H1 (cell line): ENCODE measurements around the gene FFAR2. TPM values are rescaled to one million over a fixed set of nuclear protein-coding genes. Genes with fewer than 3 reads are reported as not detected.

Experiments used
- SP1 ChIP-seq: IDR thresholded peaks from 2 replicates; pipeline ENCODE4 v1.6.1; 2011; ENCODE audit warnings: low read depth, low read length
- SP2 ChIP-seq: IDR thresholded peaks from 2 replicates; pipeline ENCODE4 v1.6.1; 2012; ENCODE audit warnings: mild to moderate bottlenecking, low read length, inconsistent platforms
- polyA plus RNA-seq, 7 experiments: library from polyadenylated mRNA; depleted of rRNA in 3 of 7; stranded (reverse) in 5 of 7; unstranded in 2 of 7; fragments of >200 nt in 5 of 7; fragments of 200-250 nt in 2 of 7; gene quantifications; 1 replicate in 5 of 7; 2 replicates in 1 of 7; 4 replicates in 1 of 7; pipeline versions ENCODE4 v1.2.1 to v1.2.3, GENCODE V29; 2011 to 2013; ENCODE audit warnings: missing spikeins in 2 of 7, mixed read lengths in 2 of 7
- total RNA-seq: library from RNA; stranded (reverse); fragmentation: NEBNext Ultra II Directional; extraction: Animal tissue kit (Norgen Biotek cat#: 25700); gene quantifications from 2 replicates; pipeline ENCODE4 v1.2.1, GENCODE V29; 2021

Gene FFAR2
- total and polyA plus RNA-seq, 2 of the 8 experiments (the other 6 are each of a cell fraction or from before 2014, with no cell fraction given), result not detected

DNA sequence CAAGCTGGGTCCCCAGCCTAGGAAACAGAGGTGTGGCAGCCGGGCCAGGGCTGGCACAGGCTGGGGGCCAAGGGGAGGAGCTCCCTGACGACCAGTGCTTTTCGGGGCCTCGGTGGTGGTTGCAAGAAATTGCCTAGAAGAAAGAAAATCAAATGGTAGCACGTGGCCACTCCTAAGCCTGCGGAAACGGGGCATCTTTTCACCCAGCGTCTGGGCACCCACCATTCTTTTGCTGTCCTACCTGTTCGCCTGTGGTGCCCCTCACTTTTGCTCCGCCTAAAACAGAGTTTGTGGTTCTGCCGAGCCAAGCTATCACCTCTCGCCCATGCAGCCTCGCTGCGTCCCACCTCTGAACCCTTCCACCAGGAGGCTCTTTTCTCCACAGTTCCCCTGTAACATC is 49.3 kb downstream of the FFAR2 start (continued):
- no peak for TF ChIP-seq SP1
- TF ChIP-seq SP2, result no peak
